Stomach (tissue), 9 donors: ENCODE measurements around the gene ZNF609. TPM values are rescaled to one million over a fixed set of nuclear protein-coding genes. Genes with fewer than 3 reads are reported as not detected.

ENCODE experiments used
- DNase-seq, 2 donors: peaks; one replicate each; pipeline versions ENCODE4 v3.0.0 to v3.0.0-alpha.2; 2013 to 2019
- H3K27ac ChIP-seq, 5 donors: fragments of 200-600 bp in 4 of 5; sonication (generic) in 4 of 5; one replicate each; pipeline ENCODE4 v1.5.1; 2013 to 2019; ENCODE audit warnings: mild to moderate bottlenecking in 1 of 5, moderate library complexity in 1 of 5
- H3K27me3 ChIP-seq, 3 donors: fragments of 200-600 bp; sonication (generic); one replicate each; pipeline ENCODE4 v1.5.1; 2017 to 2019; ENCODE audit warnings: mixed run types in 1 of 3
- H3K36me3 ChIP-seq, 4 donors: fragments of 200-600 bp; sonication (generic); 1 replicate in 3 of 4; 2 replicates in 1 of 4; pipeline ENCODE4 v1.5.1; 2016 to 2019
- H3K4me1 ChIP-seq, 4 donors: fragments of 200-600 bp; sonication (generic); one replicate each; pipeline ENCODE4 v1.5.1; 2016 to 2019
- H3K4me3 ChIP-seq, 4 donors: fragments of 200-600 bp; sonication (generic) in 3 of 4; one replicate each; pipeline ENCODE4 v1.5.1; 2016 to 2019; ENCODE audit warnings: mild to moderate bottlenecking in 1 of 4
- H3K9me3 ChIP-seq, 4 donors: fragments of 200-600 bp; sonication (generic); one replicate each; pipeline ENCODE4 v1.5.1; 2016 to 2019
- CTCF ChIP-seq, 7 experiments: fragments of 450-650 bp in 4 of 7; fragments of 200-600 bp in 3 of 7; sonication (generic) in 3 of 7; IDR thresholded peaks; one replicate each; pipeline ENCODE4 v1.5.1; 2016 to 2019; ENCODE audit warnings: antibody characterized with exemption in 7 of 7, control low read depth in 2 of 7, mild to moderate bottlenecking in 1 of 7
- EP300 ChIP-seq: sonication (generic); formaldehyde crosslinking; IDR thresholded peaks from one replicate; pipeline ENCODE4 v1.6.1; 2017; ENCODE audit warnings: antibody characterized with exemption
- POLR2A ChIP-seq, 4 donors: fragments of 450-650 bp; IDR thresholded peaks; one replicate each; pipeline ENCODE4 v1.6.1; 2016; ENCODE audit warnings: antibody characterized with exemption in 4 of 4, control low read depth in 2 of 4, mild to moderate bottlenecking in 1 of 4, moderate library complexity in 1 of 4
- POLR2AphosphoS5 ChIP-seq, 3 donors: sonication (generic); formaldehyde crosslinking; IDR thresholded peaks; one replicate each; pipeline ENCODE4 v1.6.1; 2016; ENCODE audit warnings: antibody characterized with exemption in 3 of 3
- WGBS, 5 donors: extraction: QIAGEN DNeasy Blood & Tissue Kit in 3 of 5; methylation state at CpG; one replicate each; pipeline versions ENCODE4 v1.1.5 to v1.1.7; 2013 to 2018; 5-methylcytosine and 5-hydroxymethylcytosine counted together
- intact Hi-C: fragments of 100-400 bp; cut with DNase I; formaldehyde crosslinking; loops from one replicate; pipeline ENCODE4 v1.15.1; 2023; ENCODE audit warnings: low total_unique reads
- polyA plus RNA-seq, 3 donors: library from polyadenylated mRNA; stranded (reverse); fragments of 200-250 nt; gene quantifications; one replicate each; pipeline ENCODE4 v1.2.3, GENCODE V29; 2013
- total RNA-seq, 5 donors: library from RNA; depleted of rRNA; stranded (reverse); fragments of >200 nt; gene quantifications; one replicate each; pipeline versions ENCODE4 v1.1.0 to v1.2.3, GENCODE V29; 2014 to 2016
- donor health status: healthy with polysubstance abuse.
- donor health status: Bipolar disorder and iron deficiency.
- donor health status: healthy.

Gene ZNF609
- total and polyA plus RNA-seq, 8 donors, result 2.7 to 64.7 (median 27.0) TPM

- peaks cover 45 to 83% (median 73%) of the 10 kb centered on the region in 4 donors for H3K36me3 ChIP-seq
These were observed 229.6 kb downstream of the ZNF609 start for GRCh38 chr15:64690008-64690407.

GRCh38 chr15:64690578-64691296 lies 230.4 kb downstream of the ZNF609 start:
- peaks cover 44 to 78% (median 66%) of the 10 kb centered on the region in 4 donors for H3K36me3 ChIP-seq
- no peaks in the 10 kb centered on the region for H3K9me3 ChIP-seq
- no peaks in the 10 kb centered on the region for H3K27me3 ChIP-seq
- H3K4me3 ChIP-seq, result no peak overlapping the region
- peaks cover 27 to 85% (median 63%) of the 10 kb centered on the region in 4 donors for H3K4me1 ChIP-seq
- 63 to 73% (median 70%) methylated on average over 6 of the region's 6 CpGs for WGBS, 5 donors
- peak overlapping the region in 4 of 5 donors; percentile 47 to 93 (median 74) for H3K27ac ChIP-seq
- TF ChIP-seq CTCF (IDR thresholded peaks at IDR 0.05), result peak in 1 of 7 experiments; percentile 9
- TF ChIP-seq POLR2A (IDR thresholded peaks at IDR 0.05), result no peak
- TF ChIP-seq POLR2AphosphoS5 (IDR thresholded peaks at IDR 0.05), result no peak
- TF ChIP-seq EP300, result no peak
- no peak for DNase-seq
- intact Hi-C loops, result no loop called here

More at GRCh38 chr15:64690008-64690407, 229.6 kb downstream of the ZNF609 start:
- no peak for DNase-seq
- 42 to 71% (median 57%) methylated on average over 3 of the region's 3 CpGs for WGBS, 5 donors
- Histone ChIP-seq H3K4me3 (no peak overlapping the region), H3K27ac (peak overlapping the region in 4 of 5 donors; percentile 47 to 93 (median 74)), H3K4me1 (peaks cover 27 to 84% (median 57%) of the 10 kb centered on the region in 4 donors), H3K27me3 (no peaks in the 10 kb centered on the region), H3K9me3 (no peaks in the 10 kb centered on the region)
- intact Hi-C loops, result no loop called here
- TF ChIP-seq EP300 (no peak), CTCF (IDR thresholded peaks at IDR 0.05) (no peak), POLR2A (IDR thresholded peaks at IDR 0.05) (no peak), POLR2AphosphoS5 (IDR thresholded peaks at IDR 0.05) (no peak)

- TF ChIP-seq POLR2A (IDR thresholded peaks at IDR 0.05), result no peak
- TF ChIP-seq EP300, result no peak
- no peak overlapping the region for H3K4me3 ChIP-seq
- 75 to 87% (median 81%) methylated on average over 9 of the region's 9 CpGs for WGBS, 5 donors
- DNase-seq, result no peak
- intact Hi-C loops, result no loop called here
- H3K27me3 ChIP-seq, result no peaks in the 10 kb centered on the region
- peaks cover 38 to 67% (median 59%) of the 10 kb centered on the region in 4 donors for H3K36me3 ChIP-seq
- peaks cover 31 to 88% (median 65%) of the 10 kb centered on the region in 4 donors for H3K4me1 ChIP-seq
- H3K27ac ChIP-seq, result peak overlapping the region; percentile 34 to 93 (median 74)
- H3K9me3 ChIP-seq, result no peaks in the 10 kb centered on the region
These were observed 231.7 kb downstream of the ZNF609 start for GRCh38 chr15:64691896-64692565.

- H3K27me3 ChIP-seq, result no peaks in the 10 kb centered on the region
- peak overlapping the region; percentile 46 to 93 (median 74) for H3K27ac ChIP-seq
- peaks cover 39 to 91% (median 63%) of the 10 kb centered on the region in 4 donors for H3K4me1 ChIP-seq
- TF ChIP-seq CTCF (IDR thresholded peaks at IDR 0.05) (no peak), POLR2AphosphoS5 (IDR thresholded peaks at IDR 0.05) (peak; percentile 28 to 68 (median 63))
- 13 to 37% (median 22%) methylated on average over 3 to 5 of the region's 5 CpGs for WGBS, 5 donors
- no peak overlapping the region for H3K4me3 ChIP-seq
- peaks cover 29 to 56% (median 48%) of the 10 kb centered on the region in 4 donors for H3K36me3 ChIP-seq
- DNase-seq, result peak; percentile 48 to 88
- intact Hi-C loops, result no loop called here
- H3K9me3 ChIP-seq, result no peaks in the 10 kb centered on the region
These were observed 232.8 kb downstream of the ZNF609 start for GRCh38 chr15:64693134-64693533.
